GM13977 (cell line): ENCODE measurements around the gene CACNA1I.

Experiments used
- DNase-seq: peaks from one replicate; pipeline ENCODE4 v3.0.0; 2012; ENCODE audit warnings: low spot score
- in situ Hi-C: fragments of 300-500 bp; cut with MboI; formaldehyde crosslinking; loops from one replicate; pipeline ENCODE4 v1.12.0; 2022; ENCODE audit warnings: low sequenced_read_pairs, low pct_unique_long_range_greater_than_20kb, mixed read lengths, inconsistent platforms; ENCODE audit not compliant: unreplicated experiment
- TF ChIP-seq, protein P1 (sequence below): IDR thresholded peaks from 2 replicates; pipeline ENCODE4 v1.5.1; 2012; ENCODE audit warnings: mild to moderate bottlenecking, control low read depth; ENCODE audit not compliant: insufficient read depth; ENCODE audit errors: extremely low read depth, missing control alignments

Gene CACNA1I

GRCh38 chr22:39681038-39681861, 110.7 kb downstream of the CACNA1I start:
- DNase-seq: no peak
- in situ Hi-C loops: no loop called here
- TF ChIP-seq, protein P1, sequence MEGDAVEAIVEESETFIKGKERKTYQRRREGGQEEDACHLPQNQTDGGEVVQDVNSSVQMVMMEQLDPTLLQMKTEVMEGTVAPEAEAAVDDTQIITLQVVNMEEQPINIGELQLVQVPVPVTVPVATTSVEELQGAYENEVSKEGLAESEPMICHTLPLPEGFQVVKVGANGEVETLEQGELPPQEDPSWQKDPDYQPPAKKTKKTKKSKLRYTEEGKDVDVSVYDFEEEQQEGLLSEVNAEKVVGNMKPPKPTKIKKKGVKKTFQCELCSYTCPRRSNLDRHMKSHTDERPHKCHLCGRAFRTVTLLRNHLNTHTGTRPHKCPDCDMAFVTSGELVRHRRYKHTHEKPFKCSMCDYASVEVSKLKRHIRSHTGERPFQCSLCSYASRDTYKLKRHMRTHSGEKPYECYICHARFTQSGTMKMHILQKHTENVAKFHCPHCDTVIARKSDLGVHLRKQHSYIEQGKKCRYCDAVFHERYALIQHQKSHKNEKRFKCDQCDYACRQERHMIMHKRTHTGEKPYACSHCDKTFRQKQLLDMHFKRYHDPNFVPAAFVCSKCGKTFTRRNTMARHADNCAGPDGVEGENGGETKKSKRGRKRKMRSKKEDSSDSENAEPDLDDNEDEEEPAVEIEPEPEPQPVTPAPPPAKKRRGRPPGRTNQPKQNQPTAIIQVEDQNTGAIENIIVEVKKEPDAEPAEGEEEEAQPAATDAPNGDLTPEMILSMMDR: no peak

DNA sequence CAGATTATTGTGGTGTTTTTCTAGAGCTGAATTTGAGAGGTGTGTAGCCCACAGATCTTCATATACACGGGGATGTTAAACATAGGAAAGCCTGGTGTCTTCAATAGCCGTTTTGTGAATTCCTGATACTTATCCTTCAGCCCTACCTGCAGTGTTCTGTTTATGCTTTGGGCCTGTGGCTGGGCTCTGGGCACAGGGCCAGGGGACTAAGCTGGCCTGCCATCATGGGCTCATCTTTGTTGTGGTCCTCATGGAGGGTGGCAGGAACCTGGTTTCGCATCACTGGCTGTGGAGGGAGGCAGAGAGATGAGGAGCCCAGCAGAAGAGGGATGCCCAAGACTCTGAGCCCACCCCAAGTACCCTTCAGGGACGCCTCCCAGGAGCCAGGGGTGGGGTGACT, 112.4 kb downstream of the CACNA1I start:
- in situ Hi-C loops: no loop called here
- TF ChIP-seq, protein P1: no peak
- no peak for DNase-seq

DNA sequence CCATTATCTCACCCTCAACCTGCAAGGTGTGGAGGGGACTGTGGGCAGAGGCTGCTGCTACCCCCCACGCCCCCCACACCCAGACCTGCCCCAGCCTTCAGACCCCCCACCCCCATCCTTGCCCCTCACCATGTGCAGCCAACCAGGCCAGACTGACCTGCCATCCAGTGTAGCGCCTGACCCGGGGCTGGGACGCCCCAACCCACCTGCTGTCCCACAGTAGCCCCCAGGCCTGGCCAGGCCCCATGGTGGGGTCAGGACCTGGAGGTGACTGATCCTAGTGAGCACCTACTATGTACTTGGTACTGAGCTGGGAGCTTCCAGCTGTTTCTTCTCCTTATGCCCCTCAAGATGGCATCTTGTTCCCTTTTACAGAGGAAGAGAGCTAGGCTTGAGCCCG, 113.1 kb downstream of the CACNA1I start:
- in situ Hi-C loops: no loop called here
- DNase-seq: no peak
- TF ChIP-seq, protein P1: no peak

DNA sequence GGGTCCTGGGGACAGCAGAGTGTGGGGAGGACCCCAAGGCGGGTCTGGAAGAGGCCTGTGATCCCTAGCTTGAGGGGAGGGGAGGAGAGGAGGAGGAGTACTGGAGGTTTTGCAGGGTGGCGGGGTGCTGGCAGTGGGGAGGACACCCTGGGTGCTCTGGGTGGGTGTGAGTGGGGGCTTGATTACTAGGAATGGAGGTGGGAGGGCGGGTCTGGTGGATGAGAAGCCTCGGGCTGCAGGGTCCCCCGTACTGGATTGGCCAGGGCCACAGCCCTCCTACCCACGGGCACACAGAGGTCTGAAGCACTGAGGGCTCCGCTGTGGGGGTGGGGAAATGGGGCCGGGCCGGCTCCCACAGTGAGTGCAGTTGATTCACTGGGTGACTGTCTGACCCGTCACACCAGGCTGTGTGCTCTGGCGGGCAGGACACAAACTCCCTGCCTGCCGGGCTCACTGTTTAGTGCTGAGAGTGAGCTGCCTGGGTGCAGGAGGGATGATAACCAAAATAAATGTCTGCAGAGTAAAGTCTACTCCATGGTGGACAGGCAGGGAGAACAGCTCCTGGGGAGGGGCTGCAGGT, 114.2 kb downstream of the CACNA1I start:
- TF ChIP-seq, protein P1: no peak
- in situ Hi-C loops: no loop called here
- DNase-seq: no peak

DNA sequence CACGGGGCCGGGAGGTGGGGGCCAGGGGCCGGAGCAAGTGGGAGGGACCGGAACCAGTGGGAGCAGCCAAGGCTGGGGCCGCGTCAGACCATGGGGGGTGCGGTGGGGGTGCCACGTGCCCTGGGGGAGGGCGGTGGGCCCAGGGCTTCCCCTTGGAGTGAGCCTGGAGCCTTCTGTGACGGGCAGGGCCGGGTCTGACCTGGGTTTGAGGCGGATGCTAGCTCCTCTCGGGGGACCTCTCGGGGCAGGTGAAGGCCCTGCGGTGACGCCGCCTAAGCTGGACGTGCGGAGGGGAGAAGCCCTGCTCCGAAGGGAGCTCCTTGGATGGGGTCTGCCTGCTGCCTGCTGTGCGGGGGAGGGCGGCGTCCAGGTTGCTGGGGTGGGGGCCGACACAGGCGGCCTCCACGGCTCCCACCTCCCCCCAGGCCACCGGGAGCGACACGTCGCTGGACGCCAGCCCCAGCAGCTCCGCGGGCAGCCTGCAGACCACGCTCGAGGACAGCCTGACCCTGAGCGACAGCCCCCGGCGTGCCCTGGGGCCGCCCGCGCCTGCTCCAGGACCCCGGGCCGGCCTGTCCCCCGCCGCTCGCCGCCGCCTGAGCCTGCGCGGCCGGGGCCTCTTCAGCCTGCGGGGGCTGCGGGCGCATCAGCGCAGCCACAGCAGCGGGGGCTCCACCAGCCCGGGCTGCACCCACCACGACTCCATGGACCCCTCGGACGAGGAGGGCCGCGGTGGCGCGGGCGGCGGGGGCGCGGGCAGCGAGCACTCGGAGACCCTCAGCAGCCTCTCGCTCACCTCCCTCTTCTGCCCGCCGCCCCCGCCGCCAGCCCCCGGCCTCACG, 115.0 kb downstream of the CACNA1I start:
- TF ChIP-seq, protein P1: no peak
- in situ Hi-C loops: no loop called here
- no peak for DNase-seq

DNA sequence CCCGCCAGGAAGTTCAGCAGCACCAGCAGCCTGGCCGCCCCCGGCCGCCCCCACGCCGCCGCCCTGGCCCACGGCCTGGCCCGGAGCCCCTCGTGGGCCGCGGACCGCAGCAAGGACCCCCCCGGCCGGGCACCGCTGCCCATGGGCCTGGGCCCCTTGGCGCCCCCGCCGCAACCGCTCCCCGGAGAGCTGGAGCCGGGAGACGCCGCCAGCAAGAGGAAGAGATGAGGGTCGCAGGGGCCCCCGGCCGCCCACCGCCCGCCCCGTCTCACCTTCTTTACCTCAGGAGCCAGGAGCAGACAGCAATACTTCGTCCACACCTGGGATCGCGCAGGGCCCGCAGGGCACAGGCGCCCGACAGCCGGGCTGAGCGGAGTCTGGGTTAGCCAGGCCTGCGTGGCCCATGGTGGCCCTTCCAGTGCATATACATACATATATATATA, 115.6 kb downstream of the CACNA1I start:
- in situ Hi-C loops: no loop called here
- TF ChIP-seq, protein P1: no peak
- DNase-seq: no peak
